Measurements from ENCODE around the gene ASTN2.

DNA sequence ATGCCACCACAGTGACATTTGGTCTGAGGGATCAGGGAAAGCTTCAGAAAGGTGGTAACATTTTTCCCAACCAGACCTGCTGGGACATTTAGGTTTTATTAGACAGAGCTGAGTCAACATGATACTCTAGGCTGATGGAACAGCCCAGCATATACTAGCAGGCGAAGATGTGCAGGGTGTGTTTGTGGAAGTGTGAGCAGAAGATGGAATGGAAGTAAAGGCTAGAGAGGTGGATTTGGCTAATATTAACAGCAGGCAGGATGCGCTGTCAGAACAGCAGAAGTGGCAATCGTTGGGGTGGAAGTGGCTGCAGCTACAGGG is 340.6 kb downstream of the ASTN2 start:
- TF ChIP-seq, protein P1, sequence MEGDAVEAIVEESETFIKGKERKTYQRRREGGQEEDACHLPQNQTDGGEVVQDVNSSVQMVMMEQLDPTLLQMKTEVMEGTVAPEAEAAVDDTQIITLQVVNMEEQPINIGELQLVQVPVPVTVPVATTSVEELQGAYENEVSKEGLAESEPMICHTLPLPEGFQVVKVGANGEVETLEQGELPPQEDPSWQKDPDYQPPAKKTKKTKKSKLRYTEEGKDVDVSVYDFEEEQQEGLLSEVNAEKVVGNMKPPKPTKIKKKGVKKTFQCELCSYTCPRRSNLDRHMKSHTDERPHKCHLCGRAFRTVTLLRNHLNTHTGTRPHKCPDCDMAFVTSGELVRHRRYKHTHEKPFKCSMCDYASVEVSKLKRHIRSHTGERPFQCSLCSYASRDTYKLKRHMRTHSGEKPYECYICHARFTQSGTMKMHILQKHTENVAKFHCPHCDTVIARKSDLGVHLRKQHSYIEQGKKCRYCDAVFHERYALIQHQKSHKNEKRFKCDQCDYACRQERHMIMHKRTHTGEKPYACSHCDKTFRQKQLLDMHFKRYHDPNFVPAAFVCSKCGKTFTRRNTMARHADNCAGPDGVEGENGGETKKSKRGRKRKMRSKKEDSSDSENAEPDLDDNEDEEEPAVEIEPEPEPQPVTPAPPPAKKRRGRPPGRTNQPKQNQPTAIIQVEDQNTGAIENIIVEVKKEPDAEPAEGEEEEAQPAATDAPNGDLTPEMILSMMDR (conservative IDR thresholded peaks at IDR 0.05; ENCODE audit: low read length) = no peak
- no peak for TF ChIP-seq EZH2phosphoT487 (IDR thresholded peaks at IDR 0.05; ENCODE audit: borderline replicate concordance, low read depth, low read length)
